A673 (cell line): ENCODE results near the gene NCBP3. TPM values are rescaled to one million over a fixed set of nuclear protein-coding genes. Genes with fewer than 3 reads are reported as not detected.

Source experiments
- BruUV-seq: library from RNA; stranded (reverse); fragments of 400-500 nt; replicated peaks from 2 replicates; lab custom pipeline; 2021; lab: Mats Ljungman, UMichigan
- CTCF ChIA-PET: fragments of 300-600 bp; sonication (Branson Sonifier 250); formaldehyde crosslinking; loops from one replicate; lab custom pipeline; 2022; ENCODE audit warnings: antibody characterized with exemption; lab: Charles Lee
- POLR2A ChIA-PET: fragments of 300-600 bp; sonication (Branson Sonifier 250); formaldehyde crosslinking; loops from one replicate; lab custom pipeline; 2022; ENCODE audit warnings: antibody characterized with exemption; ENCODE audit not compliant: low non-redundant PET; lab: Charles Lee
- DNase-seq: peaks from one replicate; pipeline ENCODE4 v3.0.0-alpha.2; 2015; ENCODE audit warnings: low spot score
- H3K27ac ChIP-seq: fragments of 200-600 bp; sonication (generic); 2 replicates; pipeline ENCODE4 v1.5.1; 2016; ENCODE audit warnings: mixed run types, low read depth, mild to moderate bottlenecking, mixed read lengths, antibody characterized with exemption, low read length; ENCODE audit not compliant: poor library complexity, severe bottlenecking
- H3K27me3 ChIP-seq: fragments of 200-600 bp; sonication (generic); replicated peaks from 2 replicates; pipeline ENCODE4 v1.6.1; 2017; ENCODE audit warnings: mixed run types, low read depth, mild to moderate bottlenecking, mixed read lengths, antibody characterized with exemption, low read length; ENCODE audit not compliant: insufficient read depth, poor library complexity
- H3K36me3 ChIP-seq: fragments of 200-600 bp; sonication (generic); 2 replicates; pipeline ENCODE4 v1.6.1; 2016; ENCODE audit warnings: mixed run types, mild to moderate bottlenecking, mixed read lengths, antibody characterized with exemption, low read length; ENCODE audit not compliant: insufficient read depth, poor library complexity, severe bottlenecking
- H3K4me1 ChIP-seq: fragments of 200-600 bp; sonication (generic); 2 replicates; pipeline ENCODE4 v1.6.1; 2017; ENCODE audit warnings: mixed run types, mild to moderate bottlenecking, mixed read lengths, antibody characterized with exemption, low read length; ENCODE audit not compliant: insufficient read depth, poor library complexity, severe bottlenecking
- H3K4me3 ChIP-seq: fragments of 200-600 bp; sonication (generic); 2 replicates; pipeline ENCODE4 v1.5.1; 2016; ENCODE audit warnings: low read depth, mixed run types, mild to moderate bottlenecking, mixed read lengths, low read length; ENCODE audit not compliant: poor library complexity, severe bottlenecking
- H3K9me3 ChIP-seq: fragments of 200-600 bp; sonication (generic); 2 replicates; pipeline ENCODE4 v1.6.1; 2016; ENCODE audit warnings: mixed run types, low read depth, mild to moderate bottlenecking, mixed read lengths, antibody characterized with exemption, low read length; ENCODE audit not compliant: poor library complexity, severe bottlenecking
- CTCF ChIP-seq: fragments of 300-800, 200-600 bp; sonication (generic); conservative IDR thresholded peaks from 2 replicates; pipeline ENCODE4 v1.5.1; 2017; ENCODE audit warnings: low read depth, mild to moderate bottlenecking, antibody characterized with exemption, low read length, moderate library complexity, mixed read lengths
- EZH2 ChIP-seq: fragments of 200-600 bp; sonication (generic); IDR thresholded peaks from 2 replicates; pipeline ENCODE4 v1.6.1; 2017; ENCODE audit warnings: borderline replicate concordance, low read depth, mild to moderate bottlenecking, mixed read lengths, antibody characterized with exemption, low read length; ENCODE audit not compliant: poor library complexity, severe bottlenecking
- intact Hi-C: fragments of 100-400 bp; cut with micrococcal nuclease; formaldehyde crosslinking; loops from one replicate; pipeline ENCODE4 v1.10.0; 2022; ENCODE audit not compliant: unreplicated experiment
- total RNA-seq: library from RNA; stranded (reverse); gene quantifications from 2 replicates; pipeline ENCODE4 v1.2.3, GENCODE V29; 2021

The NCBP3 gene
- total RNA-seq, 1 experiment from 2014 or later: 59.9 TPM

- H3K27me3 ChIP-seq: no peaks in the 10 kb centered on the region
- DNase-seq: no peak
- H3K9me3 ChIP-seq: no peaks in the 10 kb centered on the region
- intact Hi-C loops: no loop called here
- no peak for TF ChIP-seq EZH2
- no peak for TF ChIP-seq CTCF
- ChIA-PET CTCF (no interaction called here), POLR2A (no interaction called here)
- no peaks in the 10 kb centered on the region for H3K36me3 ChIP-seq
- no peak overlapping the region for H3K27ac ChIP-seq
- no TSS peak for BruUV-seq
- H3K4me1 ChIP-seq: no peaks in the 10 kb centered on the region
- H3K4me3 ChIP-seq: no peak overlapping the region
Measured at GRCh38 chr17:3768769-3769168, 77.3 kb downstream of the NCBP3 start.

- Histone ChIP-seq H3K36me3 (no peaks in the 10 kb centered on the region), H3K27ac (no peak overlapping the region), H3K4me1 (no peaks in the 10 kb centered on the region), H3K4me3 (no peak overlapping the region), H3K9me3 (no peaks in the 10 kb centered on the region), H3K27me3 (no peaks in the 10 kb centered on the region)
- DNase-seq: no peak
- TF ChIP-seq EZH2 (no peak), CTCF (no peak)
- no TSS peak for BruUV-seq
- CTCF ChIA-PET: no interaction called here
- intact Hi-C loops: no loop called here
- POLR2A ChIA-PET: no interaction called here
Measured at GRCh38 chr17:3768341-3768740, 77.7 kb downstream of the NCBP3 start.

GRCh38 chr17:3766779-3767178 lies 79.3 kb downstream of the NCBP3 start:
- intact Hi-C loops: no loop called here
- no peaks in the 10 kb centered on the region for H3K4me1 ChIP-seq
- H3K9me3 ChIP-seq: no peaks in the 10 kb centered on the region
- H3K36me3 ChIP-seq: no peaks in the 10 kb centered on the region
- no peak for DNase-seq
- POLR2A ChIA-PET: no interaction called here
- H3K27ac ChIP-seq: no peak overlapping the region
- BruUV-seq: no TSS peak
- TF ChIP-seq CTCF (no peak), EZH2 (no peak)
- no peak overlapping the region for H3K4me3 ChIP-seq
- H3K27me3 ChIP-seq: no peaks in the 10 kb centered on the region
- CTCF ChIA-PET: no interaction called here
